Erythroblast (primary cell): Measurements from ENCODE around the gene FPGS.

ENCODE experiments used
- DNase-seq, 2 experiments: peaks; one replicate each; lab custom pipeline; 2025; lab: John Stamatoyannopoulos, UW
- GATA1 ChIP-seq: IDR thresholded peaks from 2 replicates; pipeline ENCODE4 v1.6.1; 2011; ENCODE audit warnings: low read depth, mild to moderate bottlenecking, control low read depth, low read length, moderate library complexity
- POLR2A ChIP-seq: IDR thresholded peaks from 2 replicates; pipeline ENCODE4 v1.6.1; 2011; ENCODE audit warnings: mild to moderate bottlenecking, low read length

Gene FPGS

GRCh38 chr9:127776924-127777289 lies 25.8 kb upstream of the FPGS start:
- TF ChIP-seq GATA1 = no peak
- TF ChIP-seq POLR2A = no peak
- DNase-seq = no peak

- DNase-seq = no peak
- no peak for TF ChIP-seq GATA1
- no peak for TF ChIP-seq POLR2A
These were observed 25.2 kb upstream of the FPGS start for GRCh38 chr9:127777368-127777980.

- peak in 1 of 2 experiments; percentile 48 for DNase-seq
- TF ChIP-seq GATA1 (no peak), POLR2A (no peak)
These were observed 24.2 kb upstream of the FPGS start, which contains the start of gene SH2D3C for GRCh38 chr9:127778280-127779135. SH2D3C (minus strand) TSS chr9:127778666; CDS start chr9:127778627, 39 bp downstream.

GRCh38 chr9:127779136-127779981 lies 23.3 kb upstream of the FPGS start:
- DNase-seq = peak; percentile 28 to 79
- no peak for TF ChIP-seq GATA1
- TF ChIP-seq POLR2A = no peak

- TF ChIP-seq POLR2A = no peak
- no peak for TF ChIP-seq GATA1
- DNase-seq = no peak
These were observed 22.4 kb upstream of the FPGS start for GRCh38 chr9:127780126-127780885.

- DNase-seq = peak in 1 of 2 experiments; percentile 40
These were observed 21.8 kb upstream of the FPGS start for GRCh38 chr9:127780909-127781308.

GRCh38 chr9:127781806-127782205 lies 20.9 kb upstream of the FPGS start:
- TF ChIP-seq POLR2A (no peak), GATA1 (no peak)
- no peak for DNase-seq

- no peak for TF ChIP-seq GATA1
These were observed 19.3 kb upstream of the FPGS start for GRCh38 chr9:127783111-127784008.

GRCh38 chr9:127785023-127785932 lies 17.4 kb upstream of the FPGS start:
- no peak for TF ChIP-seq GATA1
- peak; percentile 21 for TF ChIP-seq POLR2A
- peak; percentile 90 to 94 for DNase-seq

More at GRCh38 chr9:127783111-127784008, 19.3 kb upstream of the FPGS start:
- DNase-seq = peak; percentile 31 to 43

- DNase-seq = peak; percentile 95 to 96
- TF ChIP-seq POLR2A = peak; percentile 65
- TF ChIP-seq GATA1 = no peak
These were observed 16.5 kb upstream of the FPGS start, which contains the start of gene CDK9 for GRCh38 chr9:127785933-127786772. CDK9 (plus strand) TSS chr9:127786034; CDS start chr9:127786149, 115 bp downstream.

GRCh38 chr9:127786773-127787104 lies 15.9 kb upstream of the FPGS start:
- no peak for TF ChIP-seq POLR2A
- TF ChIP-seq GATA1 = no peak
- DNase-seq = peak; percentile 53 to 66
